HCT116 (cell line): ENCODE results near the gene UNC5C. TPM values are rescaled to one million over a fixed set of nuclear protein-coding genes. Genes with fewer than 3 reads are reported as not detected.

Experiments used
- ATAC-seq: fragments of 200-7000 bp; cut with Tn5 transposase; 2 replicates; pipeline ENCODE4 v1.9.1; 2020; ENCODE audit warnings: mild to moderate bottlenecking, moderate library complexity
- BruUV-seq: library from RNA; stranded (reverse); fragments of 400-500 nt; replicated peaks from 2 replicates; lab custom pipeline; 2021; lab: Mats Ljungman, UMichigan
- CTCF ChIA-PET: fragments of 300-600 bp; sonication (Branson Sonifier 250); formaldehyde crosslinking; loops from one replicate; lab custom pipeline; 2021; ENCODE audit warnings: antibody characterized with exemption; lab: Charles Lee
- POLR2A ChIA-PET: fragments of 300-600, 350-600 bp; sonication (Branson Sonifier 250); formaldehyde crosslinking; loops from one replicate; lab custom pipeline; 2021; ENCODE audit warnings: antibody characterized with exemption; lab: Charles Lee
- RAD21 ChIA-PET, 2 experiments: fragments of 300-600 bp; sonication (Branson Sonifier 250); formaldehyde crosslinking; loops; one replicate each; lab custom pipeline; 2023; ENCODE audit warnings: low total read pairs in 2 of 2; ENCODE audit not compliant: uncharacterized antibody in 2 of 2, unreplicated experiment in 2 of 2, low non-redundant PET in 1 of 2; lab: Charles Lee
- DNase-seq: peaks from one replicate; pipeline ENCODE4 v3.0.0-alpha.2; 2010; ENCODE audit warnings: low read depth, low spot score
- H2AFZ ChIP-seq: fragments of 200-600 bp; shearing (Covaris generic), sonication (generic); 2 replicates; pipeline ENCODE4 v1.6.1; 2017; ENCODE audit warnings: low read depth, mixed run types, mixed read lengths, antibody characterized with exemption, low read length; ENCODE audit not compliant: poor library complexity, severe bottlenecking
- H3K27ac ChIP-seq: 2 replicates; pipeline ENCODE4 v1.5.1; 2012; ENCODE audit warnings: low read depth, low read length
- H3K27me3 ChIP-seq: fragments of 200-600 bp; sonication (generic); 2 replicates; pipeline ENCODE4 v1.6.1; 2016; ENCODE audit warnings: mixed run types, low read length, mixed read lengths; ENCODE audit not compliant: insufficient read depth
- H3K36me3 ChIP-seq, 2 experiments: fragments of 200-500 bp in 1 of 2; fragments of 200-600 bp in 1 of 2; sonication (Bioruptor generic) in 1 of 2; sonication (generic) in 1 of 2; 2 replicates each; pipeline versions ENCODE4 v1.5.1 to v1.6.1; 2014 to 2016; ENCODE audit warnings: low read length in 2 of 2, inconsistent platforms in 1 of 2, mixed read lengths in 1 of 2, mixed run types in 1 of 2; ENCODE audit not compliant: insufficient read depth in 2 of 2, control insufficient read depth in 1 of 2
- H3K4me1 ChIP-seq, 2 experiments: fragments of 200-600 bp in 1 of 2; sonication (generic) in 1 of 2; 2 replicates each; pipeline versions ENCODE4 v1.5.1 to v1.6.1; 2012 to 2017; ENCODE audit warnings: low read length in 2 of 2, inconsistent platforms in 1 of 2, mild to moderate bottlenecking in 1 of 2, mixed read lengths in 1 of 2, mixed run types in 1 of 2, moderate library complexity in 1 of 2; ENCODE audit not compliant: insufficient read depth in 2 of 2, control insufficient read depth in 1 of 2
- H3K4me2 ChIP-seq: fragments of 200-600 bp; sonication (generic); 2 replicates; pipeline ENCODE4 v1.6.1; 2017; ENCODE audit warnings: mixed run types, low read length, mixed read lengths
- H3K4me3 ChIP-seq, 2 experiments: fragments of 200-600 bp in 1 of 2; sonication (generic) in 1 of 2; replicated peaks in 1 of 2; 2 replicates each; pipeline ENCODE4 v1.5.1; 2011 to 2016; ENCODE audit warnings: low read length in 2 of 2, control low read depth in 1 of 2, low read depth in 1 of 2, mild to moderate bottlenecking in 1 of 2, mixed read lengths in 1 of 2, mixed run types in 1 of 2
- H3K79me2 ChIP-seq: fragments of 200-600 bp; sonication (generic); 2 replicates; pipeline ENCODE4 v1.6.1; 2017; ENCODE audit warnings: mild to moderate bottlenecking, mixed run types, low read length, moderate library complexity, mixed read lengths; ENCODE audit not compliant: insufficient read depth
- H3K9ac ChIP-seq: fragments of 200-600 bp; sonication (generic); 2 replicates; pipeline ENCODE4 v1.6.1; 2016; ENCODE audit warnings: low read length, mixed read lengths
- H3K9me2 ChIP-seq: fragments of 200-600 bp; sonication (generic), shearing (Covaris generic); 2 replicates; pipeline ENCODE4 v1.6.1; 2017; ENCODE audit warnings: mixed run types, mild to moderate bottlenecking, moderate library complexity; ENCODE audit not compliant: insufficient read depth
- H3K9me3 ChIP-seq, 2 experiments: fragments of 200-500 bp in 1 of 2; fragments of 200-600 bp in 1 of 2; sonication (Bioruptor generic) in 1 of 2; sonication (generic) in 1 of 2; 2 replicates each; pipeline ENCODE4 v1.6.1; 2014 to 2017; ENCODE audit warnings: low read length in 2 of 2, mixed read lengths in 2 of 2, inconsistent platforms in 1 of 2, low read depth in 1 of 2, mild to moderate bottlenecking in 1 of 2, mixed run types in 1 of 2, moderate library complexity in 1 of 2; ENCODE audit not compliant: control insufficient read depth in 1 of 2, insufficient read depth in 1 of 2
- H4K20me1 ChIP-seq: fragments of 200-600 bp; sonication (generic), shearing (Covaris generic); 2 replicates; pipeline ENCODE4 v1.6.1; 2017; ENCODE audit warnings: mixed run types, mild to moderate bottlenecking, moderate library complexity; ENCODE audit not compliant: insufficient read depth
- CEBPB ChIP-seq: IDR thresholded peaks from 2 replicates; pipeline ENCODE4 v1.6.1; 2012; ENCODE audit warnings: low read depth
- EZH2phosphoT487 ChIP-seq: fragments of 200-600 bp; IDR thresholded peaks from 2 replicates; pipeline ENCODE4 v1.6.1; 2018; ENCODE audit warnings: antibody characterized with exemption, borderline replicate concordance
- MAX ChIP-seq: IDR thresholded peaks from 2 replicates; pipeline ENCODE4 v1.6.1; 2012
- POLR2A ChIP-seq: IDR thresholded peaks from 2 replicates; pipeline ENCODE4 v1.7.0; 2011; ENCODE audit warnings: borderline replicate concordance; ENCODE audit not compliant: insufficient read depth, insufficient read length; ENCODE audit errors: extremely low read depth
- POLR2AphosphoS5 ChIP-seq: IDR thresholded peaks from 2 replicates; pipeline ENCODE4 v1.6.1; 2011; ENCODE audit warnings: mild to moderate bottlenecking, low read depth, low read length, moderate library complexity
- RAD21 ChIP-seq: IDR thresholded peaks from 2 replicates; pipeline ENCODE4 v1.6.1; 2012; ENCODE audit warnings: low read depth, mild to moderate bottlenecking
- YY1 ChIP-seq: IDR thresholded peaks from 2 replicates; pipeline ENCODE4 v1.6.1; 2011; ENCODE audit warnings: low read length, low read depth, moderate library complexity, mild to moderate bottlenecking; ENCODE audit not compliant: insufficient replicate concordance; ENCODE audit errors: extremely low read depth
- ZFX ChIP-seq: fragments of 450-650 bp; IDR thresholded peaks from 2 replicates; pipeline ENCODE4 v1.6.1; 2017
- intact Hi-C: fragments of 100-400 bp; cut with micrococcal nuclease; formaldehyde crosslinking; loops from 2 replicates; pipeline ENCODE4 v1.10.0; 2022
- total RNA-seq: library from RNA; stranded (reverse); gene quantifications from one replicate; pipeline ENCODE4 v1.2.1, GENCODE V29; 2021; ENCODE audit not compliant: unreplicated experiment

Gene UNC5C
- total RNA-seq, 1 experiment from 2014 or later = not detected

- Histone ChIP-seq H3K9me3 (no peaks in the 10 kb centered on the region), H3K4me2 (no peak overlapping the region), H4K20me1 (no peaks in the 10 kb centered on the region), H3K27me3 (no peaks in the 10 kb centered on the region), H3K27ac (peak overlapping the region; percentile 38; the same call in 1 of the 2 replicates), H3K9me2 (no peaks in the 10 kb centered on the region), H3K79me2 (no peaks in the 10 kb centered on the region), H3K9ac (no peak overlapping the region), H2AFZ (no peak overlapping the region), H3K36me3 (no peaks in the 10 kb centered on the region)
- POLR2A ChIA-PET = no interaction called here
- DNase-seq (no peak), ATAC-seq (no peak)
- RAD21 ChIA-PET = no interaction called here
- BruUV-seq = no TSS peak
- intact Hi-C loops = no loop called here
- TF ChIP-seq RAD21 = no peak
- no peak for TF ChIP-seq CEBPB
- TF ChIP-seq POLR2A = no peak
- TF ChIP-seq YY1 = no peak
- no peak for TF ChIP-seq MAX
- no peak for TF ChIP-seq ZFX
- TF ChIP-seq EZH2phosphoT487 = no peak
- TF ChIP-seq, all 23 proteins: peak for 0
- H3K4me3 ChIP-seq = no peak overlapping the region
- CTCF ChIA-PET = no interaction called here
- H3K4me1 ChIP-seq = peaks cover 23 to 43% of the 10 kb centered on the region in 2 experiments; a peak in 3 of 4 replicates
Measured at GRCh38 chr4:95504501-95504900, 44.3 kb downstream of the UNC5C start.

- H3K79me2 ChIP-seq = no peaks in the 10 kb centered on the region
- DNase-seq = no peak
Measured at GRCh38 chr4:95500361-95500760, 48.4 kb downstream of the UNC5C start.

More at GRCh38 chr4:95500361-95500760, 48.4 kb downstream of the UNC5C start:
- H3K27me3 ChIP-seq = no peaks in the 10 kb centered on the region
- ChIA-PET RAD21 (no interaction called here), POLR2A (no interaction called here), CTCF (interaction anchor here (2.2 kb wide), 1 partner anchor 10 kb away, joined by 10 read pairs; no protein-coding TSS in a partner anchor)
- no peaks in the 10 kb centered on the region for H3K9me3 ChIP-seq
- H3K4me1 ChIP-seq = peaks cover 6% of the 10 kb centered on the region in 2 experiments; a peak in 3 of 4 replicates
- no peak overlapping the region for H3K4me3 ChIP-seq
- H3K9me2 ChIP-seq = no peaks in the 10 kb centered on the region
- H3K27ac ChIP-seq = no peak overlapping the region
- intact Hi-C loops = no loop called here
- no peak overlapping the region for H3K4me2 ChIP-seq
- no peaks in the 10 kb centered on the region for H3K36me3 ChIP-seq
- no peak for TF ChIP-seq POLR2AphosphoS5
- no peaks in the 10 kb centered on the region for H4K20me1 ChIP-seq
- BruUV-seq = no TSS peak
- peak overlapping the region; percentile 7 for H2AFZ ChIP-seq
- H3K9ac ChIP-seq = no peak overlapping the region
- no peak for ATAC-seq
